Parathyroid adenoma (tissue), 2 donors: Measurements from ENCODE around the gene DHRSX.
"Not testable (repeated sequence)": the region's sequence is repeated elsewhere in the genome, so short reads cannot be mapped to it uniquely, and the experiment has no call there.

Experiments used
- H2AFZ ChIP-seq: fragments of 300-600 bp; sonication (generic); one replicate; pipeline ENCODE4 v1.7.0; 2017; ENCODE audit warnings: antibody characterized with exemption, mild to moderate bottlenecking
- H3K27ac ChIP-seq: fragments of 300-600 bp; sonication (generic); one replicate; pipeline ENCODE4 v1.7.0; 2017
- H3K27me3 ChIP-seq: fragments of 300-600 bp; sonication (generic); one replicate; pipeline ENCODE4 v1.7.0; 2017; ENCODE audit warnings: low read length; ENCODE audit not compliant: control insufficient read depth, insufficient read depth
- H3K36me3 ChIP-seq: fragments of 300-600 bp; sonication (generic); one replicate; pipeline ENCODE4 v1.7.0; 2017; ENCODE audit warnings: low read length; ENCODE audit not compliant: control insufficient read depth, insufficient read depth
- H3K4me1 ChIP-seq: fragments of 300-600 bp; sonication (generic); one replicate; pipeline ENCODE4 v1.7.0; 2017; ENCODE audit warnings: control low read depth
- H3K4me2 ChIP-seq: fragments of 300-600 bp; sonication (generic); one replicate; pipeline ENCODE4 v1.7.0; 2017; ENCODE audit warnings: low read length
- H3K4me3 ChIP-seq: fragments of 300-600 bp; sonication (generic); one replicate; pipeline ENCODE4 v1.7.0; 2017; ENCODE audit warnings: low read depth, low read length
- H3K79me2 ChIP-seq: fragments of 300-600 bp; sonication (generic); one replicate; pipeline ENCODE4 v1.7.0; 2017; ENCODE audit warnings: control low read depth
- H3K9ac ChIP-seq: fragments of 300-600 bp; sonication (generic); one replicate; pipeline ENCODE4 v1.7.0; 2017; ENCODE audit warnings: mild to moderate bottlenecking
- H3K9me3 ChIP-seq: fragments of 300-600 bp; sonication (generic); one replicate; pipeline ENCODE4 v1.7.0; 2017; ENCODE audit warnings: low read length; ENCODE audit not compliant: control insufficient read depth
- CTCF ChIP-seq: fragments of 300-600 bp; sonication (generic); IDR thresholded peaks from one replicate; pipeline ENCODE4 v1.7.0; 2017; ENCODE audit warnings: antibody characterized with exemption, mild to moderate bottlenecking
- donor health status: primary hyperparathyroidism.

Gene DHRSX

DNA sequence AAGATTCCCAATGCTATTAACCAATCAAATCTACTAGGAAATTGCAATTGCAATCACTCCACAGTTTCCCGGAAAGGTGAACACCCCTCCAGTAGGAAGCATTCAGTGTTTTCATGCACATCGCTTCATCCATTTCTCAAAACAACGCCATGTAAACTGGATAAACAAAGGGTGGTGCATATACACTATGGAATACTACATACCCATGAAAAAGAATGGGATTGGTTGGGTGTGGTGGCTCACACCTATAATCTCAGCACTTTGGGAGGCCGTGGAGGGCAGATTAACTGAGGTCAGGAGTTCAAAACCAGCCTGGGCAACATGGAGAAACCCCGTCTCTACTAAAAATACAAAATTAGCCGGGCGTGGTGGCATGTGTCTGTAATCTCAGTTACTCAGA, 29.1 kb downstream of the DHRSX start:
- Histone ChIP-seq H3K27ac (no peak overlapping the region), H3K9me3 (no peaks in the 10 kb centered on the region), H3K4me3 (no peak overlapping the region), H3K4me1 (no peaks in the 10 kb centered on the region), H3K79me2 (peaks cover 23% of the 10 kb centered on the region), H3K4me2 (no peak overlapping the region), H3K9ac (no peak overlapping the region), H3K27me3 (no peaks in the 10 kb centered on the region), H2AFZ (no peak overlapping the region), H3K36me3 (no peaks in the 10 kb centered on the region)
- no peak for TF ChIP-seq CTCF

DNA sequence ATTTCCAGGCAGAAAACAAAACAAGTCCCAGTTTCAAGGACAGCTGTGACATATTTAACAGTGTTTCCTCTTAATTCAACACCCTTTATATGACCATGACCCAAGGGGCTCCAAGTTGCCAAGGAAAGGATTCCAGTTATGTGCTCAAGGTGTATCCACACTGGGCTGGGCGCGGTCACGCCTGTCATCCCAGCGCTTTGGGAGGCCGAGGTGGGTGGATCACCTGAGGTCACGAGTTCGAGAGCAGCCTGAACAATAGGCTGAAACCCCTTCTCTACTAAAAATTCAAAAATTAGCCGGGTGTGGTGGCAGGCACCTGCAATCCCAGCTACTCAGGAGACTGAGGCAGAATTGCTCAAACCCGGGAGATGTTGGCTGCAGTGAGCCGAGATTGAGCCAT, 29.6 kb downstream of the DHRSX start:
- H3K36me3 ChIP-seq, H3K4me2 ChIP-seq, H3K27ac ChIP-seq, H3K9ac ChIP-seq, H2AFZ ChIP-seq, H3K4me1 ChIP-seq, H3K9me3 ChIP-seq, H3K27me3 ChIP-seq, H3K4me3 ChIP-seq: not testable (repeated sequence)
- peaks cover 23% of the 10 kb centered on the region for H3K79me2 ChIP-seq

DNA sequence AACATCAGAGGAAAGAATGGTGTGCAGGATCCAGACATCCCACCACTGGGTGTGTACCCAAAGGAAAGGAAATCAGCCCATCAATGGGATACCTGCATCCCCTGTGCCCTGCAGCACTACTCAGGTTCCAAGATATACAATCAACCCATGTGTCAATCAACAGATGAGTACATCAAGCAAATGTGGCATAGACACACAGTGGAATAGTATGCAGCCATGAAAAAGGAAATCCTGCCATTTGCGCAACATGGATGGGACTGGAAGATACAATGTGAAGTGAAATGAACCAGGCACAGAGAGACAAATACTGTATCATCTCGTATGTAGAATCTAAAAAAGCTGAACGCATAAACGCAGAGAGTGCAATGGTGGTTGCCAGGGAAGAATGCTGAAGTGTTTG, 30.9 kb downstream of the DHRSX start:
- H3K79me2 ChIP-seq, result peaks cover 17% of the 10 kb centered on the region
- H3K27ac ChIP-seq, H2AFZ ChIP-seq, H3K4me2 ChIP-seq, H3K27me3 ChIP-seq, H3K4me1 ChIP-seq, H3K4me3 ChIP-seq, H3K36me3 ChIP-seq, H3K9me3 ChIP-seq, H3K9ac ChIP-seq: not testable (repeated sequence)

- H3K4me2 ChIP-seq, result no peak overlapping the region
- TF ChIP-seq CTCF, result no peak
- no peaks in the 10 kb centered on the region for H3K27me3 ChIP-seq
- no peaks in the 10 kb centered on the region for H3K9me3 ChIP-seq
- no peak overlapping the region for H3K4me3 ChIP-seq
- no peaks in the 10 kb centered on the region for H3K36me3 ChIP-seq
- H3K9ac ChIP-seq, result no peak overlapping the region
- no peak overlapping the region for H2AFZ ChIP-seq
- H3K4me1 ChIP-seq, result no peaks in the 10 kb centered on the region
- H3K27ac ChIP-seq, result no peak overlapping the region
- peaks cover 16% of the 10 kb centered on the region for H3K79me2 ChIP-seq
Measured at GRCh38 chrX:2469196-2469685, 31.5 kb downstream of the DHRSX start.

DNA sequence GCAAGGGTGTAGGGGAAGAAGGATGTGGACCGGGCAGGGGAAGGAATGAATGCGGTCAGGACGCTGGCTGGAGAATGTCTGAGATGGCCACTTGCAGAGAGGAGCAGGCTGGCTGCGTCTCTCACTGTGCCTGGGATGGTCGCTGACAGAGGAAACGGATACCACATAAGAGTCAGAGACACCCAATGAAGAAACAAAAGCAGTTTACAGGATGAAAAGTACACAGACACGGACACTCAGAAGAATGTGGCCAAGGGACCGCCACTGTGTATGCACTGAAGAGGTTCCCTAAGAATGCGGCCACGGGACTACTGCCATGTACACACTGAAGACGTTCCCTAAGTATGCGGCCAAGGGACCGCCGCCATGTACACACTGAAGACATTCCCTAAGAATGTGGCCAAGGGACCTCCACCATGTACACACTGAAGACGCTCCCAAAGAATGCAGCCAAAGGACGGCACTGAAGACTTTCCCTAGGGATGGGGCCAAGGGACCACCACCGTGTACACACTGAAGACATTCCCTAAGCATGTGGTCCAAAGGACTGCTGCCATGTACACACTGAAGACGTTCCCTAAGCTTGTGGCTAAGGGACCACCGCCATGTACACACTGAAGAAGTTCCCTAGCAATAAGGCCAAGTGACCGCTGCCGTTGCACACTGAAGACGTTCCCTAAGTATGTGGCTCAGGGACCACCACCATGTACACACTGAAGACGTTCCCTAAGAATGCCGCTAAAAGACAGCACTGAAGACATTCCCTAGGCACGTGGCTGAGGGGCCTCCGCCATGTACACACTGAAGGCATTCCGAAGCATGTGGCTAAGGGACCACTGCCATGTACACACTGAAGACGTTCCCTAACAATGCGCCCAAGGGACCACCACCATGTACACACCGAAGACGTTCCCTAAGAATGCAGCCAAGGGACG, 32.2 kb downstream of the DHRSX start:
- TF ChIP-seq CTCF, result no peak
- no peak overlapping the region for H3K27ac ChIP-seq
- no peak overlapping the region for H3K4me2 ChIP-seq
- H3K27me3 ChIP-seq, result no peaks in the 10 kb centered on the region
- no peak overlapping the region for H3K4me3 ChIP-seq
- H3K36me3 ChIP-seq, result no peaks in the 10 kb centered on the region
- no peak overlapping the region for H2AFZ ChIP-seq
- no peak overlapping the region for H3K9ac ChIP-seq
- no peaks in the 10 kb centered on the region for H3K4me1 ChIP-seq
- H3K79me2 ChIP-seq, result peaks cover 16% of the 10 kb centered on the region
- H3K9me3 ChIP-seq, result no peaks in the 10 kb centered on the region
